ENCODE measurements around the gene SELP.

SELP gene

DNA sequence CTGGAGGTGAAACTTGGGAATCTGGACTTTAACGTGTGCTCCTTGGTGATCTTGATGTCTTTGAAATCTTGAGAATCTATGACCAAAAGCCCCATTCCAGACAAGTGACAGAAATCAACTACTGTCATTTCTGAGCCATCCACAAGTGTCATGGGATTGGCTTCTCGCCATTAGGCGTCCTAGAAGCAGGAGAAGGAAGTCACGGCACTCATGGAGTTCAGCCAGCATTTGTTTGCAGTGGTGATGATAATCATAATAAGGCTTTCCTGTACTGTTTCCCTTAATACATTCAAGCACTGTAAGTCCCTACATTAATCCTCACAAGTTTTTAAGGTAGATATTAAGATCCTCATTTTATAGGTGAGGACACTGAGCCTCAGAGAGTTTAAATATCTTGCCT is 55.6 kb downstream of the SELP start:
- no peak for DNase-seq

DNA sequence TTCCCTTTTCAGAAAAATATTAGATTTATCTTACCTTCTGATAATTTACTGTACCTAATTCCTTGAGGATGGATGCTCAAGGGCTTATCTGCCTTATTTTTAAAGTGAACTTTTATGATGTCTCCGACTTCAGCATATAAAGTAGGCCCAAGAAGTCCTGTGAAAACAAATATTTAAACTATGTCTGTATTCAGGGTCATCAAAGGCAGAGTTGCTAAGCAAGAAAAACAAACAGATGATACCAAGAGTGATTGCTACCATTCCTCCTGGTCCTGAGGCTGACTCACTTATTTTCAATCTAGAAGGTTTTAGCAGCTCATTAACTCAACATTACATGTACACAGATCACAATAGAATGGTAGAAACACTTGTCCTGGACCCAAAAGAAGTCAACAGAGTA is 57.7 kb downstream of the SELP start:
- DNase-seq, result no peak

GRCh38 chr1:169571450-169571849 is 58.5 kb downstream of the SELP start:
- no peak for DNase-seq

DNA sequence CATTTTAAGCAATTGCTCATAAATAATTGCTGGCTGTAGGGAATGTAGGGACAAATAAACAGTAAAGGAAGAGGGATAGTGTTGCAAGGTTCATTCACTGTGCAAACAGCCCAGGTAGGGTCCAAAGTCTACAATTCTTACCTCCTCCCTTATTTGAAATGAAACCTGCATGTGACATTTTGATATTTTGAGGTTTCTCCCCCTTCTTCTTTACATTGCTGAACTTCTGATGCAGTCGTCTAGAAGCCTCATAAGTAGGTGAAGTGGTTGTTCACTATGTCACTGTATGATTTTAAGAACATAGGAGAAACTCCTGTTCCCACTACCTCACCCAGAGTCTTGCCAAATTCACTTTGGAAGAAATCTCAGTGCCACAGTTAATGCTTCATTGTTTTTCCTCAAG is 59.8 kb downstream of the SELP start:
- DNase-seq, result no peak

DNA sequence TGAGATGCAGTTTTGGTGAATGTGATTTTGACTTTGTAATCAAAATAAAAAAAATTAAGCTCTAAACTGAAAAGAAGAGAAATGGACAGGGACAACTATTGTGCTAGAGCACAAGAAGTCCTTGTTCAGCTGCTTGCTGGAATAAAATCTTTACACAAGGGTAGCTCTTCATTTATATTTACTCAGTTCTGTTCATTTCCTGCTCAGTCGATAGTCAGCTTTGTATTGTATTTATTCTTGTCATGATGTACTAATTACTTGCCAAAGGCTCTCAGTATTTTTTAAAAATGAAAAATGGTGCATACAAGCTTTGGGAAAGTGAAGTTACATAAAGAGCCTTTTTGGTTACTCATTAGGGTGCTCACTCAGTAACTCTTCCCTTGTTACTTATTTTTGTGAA is 61.4 kb downstream of the SELP start:
- no peak for DNase-seq

GRCh38 chr1:169565335-169566271 is 64.3 kb downstream of the SELP start:
- DNase-seq, result no peak

- no peak for DNase-seq
These were observed 66.3 kb downstream of the SELP start for GRCh38 chr1:169563650-169564049.

DNA sequence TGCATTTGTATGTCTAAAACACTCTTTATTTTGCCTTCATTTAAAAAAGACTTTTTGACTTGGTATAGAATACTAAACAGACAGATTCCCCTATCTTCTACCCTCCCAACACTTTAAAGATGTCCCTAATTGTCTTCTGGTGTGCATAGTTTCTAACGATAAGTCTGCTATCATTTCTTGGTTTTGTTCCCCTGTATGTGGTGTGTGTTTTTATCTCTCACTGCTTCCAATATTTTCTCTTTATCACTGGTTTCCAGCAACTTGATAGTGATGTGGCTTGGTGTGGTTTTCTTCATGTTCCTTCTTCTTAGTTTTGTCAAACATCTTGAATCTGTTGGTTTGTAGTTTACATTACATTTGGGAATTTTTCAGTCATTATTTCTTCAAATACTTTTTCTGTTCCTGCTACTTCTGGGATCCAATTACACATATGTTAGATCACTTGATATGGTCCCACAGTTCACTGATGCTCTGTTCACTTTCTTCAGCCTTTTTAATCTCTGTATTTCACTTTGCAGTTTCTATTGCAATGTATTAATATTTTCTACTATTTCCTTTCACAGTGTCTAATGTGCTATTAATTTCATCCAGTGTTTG is 66.8 kb downstream of the SELP start:
- no peak for DNase-seq

GRCh38 chr1:169561692-169562091 is 68.2 kb downstream of the SELP start:
- DNase-seq, result no peak

GRCh38 chr1:169557131-169557530 is 72.8 kb downstream of the SELP start:
- DNase-seq, result no peak

DNA sequence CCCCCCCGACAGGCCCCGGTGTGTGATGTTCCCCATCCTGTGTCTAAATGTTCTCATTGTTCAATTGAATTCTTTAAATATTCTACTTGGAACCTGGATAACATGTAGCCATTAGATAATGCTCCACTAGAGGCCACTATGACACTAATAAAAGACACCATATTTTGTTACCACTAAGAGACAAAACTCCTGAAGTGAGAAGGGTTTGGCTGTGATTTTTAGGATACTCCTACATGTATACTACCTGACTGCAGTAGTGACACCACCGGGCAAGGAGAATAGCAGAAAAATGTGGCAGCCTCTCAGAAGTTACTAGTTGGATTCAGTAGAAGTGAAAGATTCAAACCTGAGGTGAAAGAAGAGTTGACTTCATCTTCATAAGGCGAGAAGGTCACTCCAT is 79.6 kb downstream of the SELP start:
- peak; percentile 39 to 60 for DNase-seq

DNA sequence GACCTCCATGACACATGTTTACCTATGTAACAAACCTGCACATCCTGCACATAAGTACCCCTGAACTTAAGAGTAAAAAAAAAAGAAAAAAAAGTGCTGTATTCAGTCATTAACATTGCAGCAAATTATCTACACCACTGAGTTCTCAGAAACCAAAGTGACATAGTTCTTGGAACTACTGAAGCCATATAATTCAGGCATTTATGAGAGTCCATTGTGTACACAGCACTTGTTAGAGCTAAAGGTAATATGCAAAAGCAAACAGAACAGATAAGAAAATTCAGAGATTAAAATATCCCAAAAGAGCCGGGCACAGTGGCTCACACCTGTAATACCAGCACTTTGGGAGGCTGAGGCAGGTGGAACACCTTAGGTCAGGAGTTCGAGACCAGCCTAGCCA is 81.6 kb downstream of the SELP start:
- DNase-seq, result no peak

DNA sequence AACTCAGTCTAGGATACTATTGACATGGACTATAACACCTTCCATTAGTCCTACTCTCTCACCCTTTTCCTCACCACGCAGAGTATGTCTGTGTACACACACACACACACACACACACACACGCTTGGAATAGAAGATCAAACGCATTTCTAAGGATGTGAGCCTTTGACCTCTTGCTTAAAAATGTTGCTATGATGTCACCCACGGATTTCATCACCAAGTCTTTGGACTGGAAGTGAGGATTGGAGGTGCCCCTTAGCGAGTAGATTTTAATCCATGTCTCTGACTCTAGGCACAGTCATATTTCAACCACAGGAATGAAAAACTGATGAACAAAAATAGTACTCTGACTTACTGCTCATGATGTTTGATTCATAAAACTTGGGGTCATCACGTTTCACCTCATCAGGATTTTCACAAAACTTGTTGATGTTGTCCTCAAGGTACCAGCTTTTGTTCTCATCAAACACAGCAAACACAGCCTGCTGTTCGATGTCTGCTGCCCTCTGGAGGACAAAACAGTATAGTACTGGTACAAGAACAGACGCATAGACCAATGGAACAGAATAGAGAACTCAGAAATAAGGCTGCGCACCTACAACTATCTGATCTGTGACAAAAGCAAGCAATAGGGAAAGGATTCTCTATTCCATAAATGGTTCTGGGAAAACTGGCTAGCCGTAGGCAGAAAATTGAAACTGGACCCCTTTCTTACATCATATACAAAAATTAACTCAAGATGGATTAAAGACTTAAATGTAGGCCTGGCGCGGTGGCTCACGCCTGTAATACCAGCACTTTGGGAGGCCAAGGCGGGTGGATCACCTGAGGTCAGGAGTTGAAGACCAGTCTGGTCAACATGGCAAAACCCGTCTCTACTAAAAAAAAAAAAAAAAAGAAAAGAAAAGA is 83.6 kb downstream of the SELP start:
- peak; percentile 78 to 80 for DNase-seq

- DNase-seq, result no peak
These were observed 84.5 kb downstream of the SELP start for GRCh38 chr1:169545472-169545871.

- DNase-seq, result no peak
These were observed 90.7 kb downstream of the SELP start for GRCh38 chr1:169538998-169539871.

All from inflammatory macrophage (primary cell).